GM19438 (cell line): Measurements from ENCODE around the gene DAD1.

ENCODE experiments used
- ATAC-seq: cut with Tn5 transposase; IDR thresholded peaks from one replicate; pipeline ENCODE4 v1.9.1; 2021; ENCODE audit warnings: low read depth; ENCODE audit not compliant: unreplicated experiment

Gene DAD1

DNA sequence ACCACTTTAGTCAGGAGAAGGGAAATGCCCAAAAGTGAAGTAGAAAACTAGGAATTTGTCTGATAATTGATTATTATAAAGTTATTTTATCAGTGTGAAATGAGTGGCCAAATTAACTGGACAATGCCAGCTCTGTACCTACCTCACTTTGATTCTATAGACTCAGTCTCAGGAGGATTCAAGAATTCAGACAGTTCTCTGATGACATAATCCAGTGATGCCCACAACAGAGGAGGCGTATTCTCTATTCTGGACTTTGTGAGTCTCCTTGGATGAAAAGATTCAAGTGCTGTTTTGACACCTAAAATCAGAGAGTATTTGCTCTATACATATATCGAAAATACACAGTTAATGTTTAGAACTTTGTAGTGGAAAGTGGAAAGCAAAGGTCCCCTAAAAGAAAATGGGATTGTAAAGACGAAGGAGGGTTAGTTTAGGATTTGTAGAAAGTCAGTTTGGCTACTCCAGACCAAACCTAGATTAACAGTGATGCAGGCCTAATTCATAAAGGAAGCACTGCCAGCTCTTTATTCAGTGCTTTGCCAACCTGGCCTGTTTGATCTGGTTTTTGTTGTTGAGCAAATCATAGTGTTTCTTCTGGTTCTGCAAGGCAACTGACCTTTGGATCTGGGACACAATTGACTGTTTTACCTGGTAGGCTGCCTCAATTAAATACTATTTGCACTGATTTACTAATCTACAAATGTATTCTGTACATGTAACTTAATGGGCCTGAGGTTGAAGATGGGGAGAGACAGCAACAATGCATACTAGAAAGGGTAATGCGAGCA, 67.4 kb downstream of the DAD1 start:
- no peak for ATAC-seq

DNA sequence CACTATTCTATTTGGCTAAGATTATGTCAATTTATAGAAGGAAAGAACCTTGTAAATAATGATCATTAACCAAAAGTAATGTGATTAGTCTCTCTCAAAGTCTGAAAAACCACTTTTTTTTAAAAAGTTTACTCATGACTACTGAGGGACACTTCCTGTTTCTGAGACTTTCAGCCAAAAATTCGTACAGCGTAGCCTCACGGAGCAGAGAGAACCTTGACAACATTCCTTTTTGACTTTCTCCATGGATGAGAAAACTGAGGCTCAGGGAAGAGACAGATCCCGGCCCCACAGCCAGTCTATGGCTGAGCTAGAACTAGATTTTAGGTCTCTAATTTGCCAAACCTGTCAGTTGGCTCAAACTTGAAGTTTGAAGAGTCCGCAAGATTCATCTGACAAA, 68.2 kb downstream of the DAD1 start:
- no peak for ATAC-seq

DNA sequence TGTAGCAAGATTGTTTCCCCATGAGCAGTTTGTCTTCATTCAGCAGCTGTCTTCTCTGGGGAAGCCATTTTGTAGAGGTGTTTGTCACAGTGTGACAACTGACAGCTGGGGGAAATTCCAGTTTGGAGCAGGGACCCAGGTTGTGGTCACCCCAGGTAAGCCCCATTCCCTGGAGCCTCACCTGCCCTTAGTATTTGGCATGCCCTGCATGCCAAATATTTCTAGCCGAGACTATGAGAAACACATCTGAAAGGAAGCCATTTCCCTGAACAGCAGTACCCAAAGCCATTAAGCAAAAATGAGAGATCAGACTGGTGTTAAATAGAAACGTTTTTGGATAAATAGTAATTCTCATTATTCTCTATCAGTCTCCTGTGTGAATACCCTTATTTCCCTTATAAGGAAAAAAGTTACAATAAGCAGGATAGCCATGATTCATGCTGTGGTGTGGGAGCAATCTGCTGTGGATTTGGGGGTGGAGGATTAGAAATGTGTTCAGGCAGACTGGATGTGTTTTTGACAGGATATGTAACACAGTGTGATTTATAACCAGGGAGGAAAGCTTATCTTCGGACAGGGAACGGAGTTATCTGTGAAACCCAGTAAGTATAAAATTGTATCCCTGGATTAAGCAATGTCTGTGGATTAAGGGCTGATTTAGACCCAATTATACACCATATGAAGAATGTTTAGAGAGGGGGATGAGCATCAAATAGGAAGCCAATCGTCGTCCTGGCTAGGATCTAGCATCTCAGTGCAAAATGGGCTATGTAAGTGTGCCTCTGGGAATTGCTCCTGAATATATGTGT, 68.9 kb downstream of the DAD1 start:
- no peak for ATAC-seq

DNA sequence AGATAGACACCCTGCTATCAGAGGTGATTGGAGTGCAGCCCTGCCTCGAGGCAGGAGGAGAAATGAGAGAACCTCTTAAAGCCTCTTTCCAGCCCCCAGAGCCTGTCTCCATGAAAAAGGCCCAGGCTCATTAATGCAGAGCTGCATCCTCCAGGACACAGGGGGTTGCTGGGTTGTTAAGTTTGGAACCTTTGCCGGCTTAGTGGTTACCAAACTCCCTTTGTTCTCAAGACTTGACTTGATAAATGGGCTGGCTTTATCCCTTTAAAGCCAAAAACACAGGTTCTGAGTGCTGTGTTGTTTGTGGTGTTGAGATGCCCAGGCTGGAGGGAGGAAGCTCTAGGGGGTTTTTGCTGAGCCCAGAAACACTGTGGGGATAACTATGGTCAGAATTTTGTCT, 71.0 kb downstream of the DAD1 start:
- no peak for ATAC-seq

DNA sequence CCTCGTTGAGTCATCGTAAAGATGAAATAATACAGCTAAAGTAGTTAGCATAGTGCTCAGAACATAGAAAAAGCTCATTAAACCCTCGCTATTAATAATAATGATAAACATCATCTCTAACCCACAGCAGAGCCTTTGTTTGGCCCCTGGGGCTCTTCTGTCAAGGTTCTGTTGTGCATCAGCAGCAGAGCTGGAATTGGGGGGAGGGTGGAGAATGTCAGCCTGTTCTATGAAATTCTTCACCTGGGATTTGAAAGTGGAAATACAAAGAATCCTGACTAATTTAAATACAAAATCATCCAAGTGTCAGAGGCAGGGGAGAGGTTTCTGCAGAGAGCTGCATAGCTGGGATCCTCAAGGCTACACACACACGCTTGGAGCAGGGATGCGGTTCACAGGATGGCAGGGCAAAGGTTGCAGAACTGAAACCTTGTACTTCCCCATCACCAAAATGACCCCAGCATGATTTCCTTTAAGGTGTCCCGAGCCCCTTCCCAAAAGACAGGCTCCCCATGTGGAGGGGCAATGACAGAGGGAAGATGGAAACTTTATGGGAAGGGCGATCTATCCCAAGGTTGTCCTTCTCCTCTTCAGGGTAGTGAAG, 71.8 kb downstream of the DAD1 start:
- no peak for ATAC-seq

DNA sequence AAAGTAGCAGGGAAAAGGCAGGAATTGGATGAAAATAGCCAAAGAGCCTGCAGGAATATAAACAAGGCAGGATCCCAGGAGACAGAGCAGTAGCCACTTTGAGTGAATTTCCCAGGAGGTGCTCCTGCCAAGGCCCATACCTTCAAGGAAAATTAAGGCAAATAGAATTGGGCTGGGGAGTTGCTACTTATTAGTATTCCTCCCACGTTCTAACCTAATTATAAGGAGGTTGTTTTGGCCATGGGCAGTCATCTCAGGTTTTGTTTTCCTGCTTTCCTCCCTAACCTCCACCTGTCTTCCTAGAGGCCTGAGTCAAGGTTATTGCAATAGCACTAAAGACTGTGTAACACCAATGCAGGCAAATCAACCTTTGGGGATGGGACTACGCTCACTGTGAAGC, 73.1 kb downstream of the DAD1 start:
- no peak for ATAC-seq
